ENCODE results near the gene HSF2. TPM values are rescaled to one million over a fixed set of nuclear protein-coding genes. Genes with fewer than 3 reads are reported as not detected.

HSF2 gene
- total RNA-seq, 4 donors from 2014 or later, result 26.8 to 29.9 (median 28.4) TPM

DNA sequence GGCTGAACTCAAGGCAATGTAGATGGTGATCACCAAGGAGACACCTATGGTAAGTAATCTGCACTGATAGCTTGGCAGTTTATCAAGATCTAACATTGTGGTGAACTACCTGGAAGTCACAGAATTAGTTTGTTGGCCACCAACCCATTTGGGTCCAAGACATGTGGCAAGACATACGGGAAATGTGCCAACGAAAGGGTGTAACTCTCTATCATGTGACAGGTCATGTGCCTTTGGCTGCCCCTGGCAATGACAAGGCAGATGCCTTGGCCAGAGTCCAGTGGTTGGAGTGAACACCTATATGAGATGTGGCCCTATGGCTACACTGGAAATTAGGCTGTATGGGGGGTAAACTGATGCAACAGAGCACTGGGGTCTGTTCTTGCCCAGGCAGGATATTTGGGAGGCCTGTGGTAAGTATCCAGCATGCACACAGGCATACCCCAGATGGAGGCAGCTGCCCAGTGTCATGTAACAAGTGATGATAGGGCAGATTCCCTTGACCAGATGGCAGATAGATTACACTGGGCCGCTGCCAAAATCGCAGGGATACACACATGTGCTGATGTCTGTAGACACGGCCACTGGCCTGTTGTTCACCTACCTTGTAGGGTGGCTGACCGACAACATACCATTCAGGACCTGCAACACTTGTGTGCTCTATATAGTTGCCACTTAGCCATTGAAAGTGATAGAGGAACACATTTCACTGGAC, 35.5 kb upstream of the HSF2 start:
- Histone ChIP-seq H3K27me3 (no peaks in the 10 kb centered on the region), H3K4me3 (no peak overlapping the region), H3K27ac (replicated peaks in 1 of 4) (no peak overlapping the region), H3K4me1 (no peaks in the 10 kb centered on the region), H3K36me3 (no peaks in the 10 kb centered on the region), H3K9me3 (no peaks in the 10 kb centered on the region)
- intact Hi-C loops (cut with DNase I), result no loop called here
- no peak for DNase-seq (ENCODE audit: extremely low spot score)
- WGBS, result 74% methylated on average over 5 of the region's 6 CpGs
- TF ChIP-seq EP300 (IDR thresholded peaks at IDR 0.05) (no peak), POLR2AphosphoS5 (IDR thresholded peaks at IDR 0.05) (no peak), POLR2A (IDR thresholded peaks at IDR 0.05; ENCODE audit: low read depth) (no peak)
- TF ChIP-seq, protein P1, sequence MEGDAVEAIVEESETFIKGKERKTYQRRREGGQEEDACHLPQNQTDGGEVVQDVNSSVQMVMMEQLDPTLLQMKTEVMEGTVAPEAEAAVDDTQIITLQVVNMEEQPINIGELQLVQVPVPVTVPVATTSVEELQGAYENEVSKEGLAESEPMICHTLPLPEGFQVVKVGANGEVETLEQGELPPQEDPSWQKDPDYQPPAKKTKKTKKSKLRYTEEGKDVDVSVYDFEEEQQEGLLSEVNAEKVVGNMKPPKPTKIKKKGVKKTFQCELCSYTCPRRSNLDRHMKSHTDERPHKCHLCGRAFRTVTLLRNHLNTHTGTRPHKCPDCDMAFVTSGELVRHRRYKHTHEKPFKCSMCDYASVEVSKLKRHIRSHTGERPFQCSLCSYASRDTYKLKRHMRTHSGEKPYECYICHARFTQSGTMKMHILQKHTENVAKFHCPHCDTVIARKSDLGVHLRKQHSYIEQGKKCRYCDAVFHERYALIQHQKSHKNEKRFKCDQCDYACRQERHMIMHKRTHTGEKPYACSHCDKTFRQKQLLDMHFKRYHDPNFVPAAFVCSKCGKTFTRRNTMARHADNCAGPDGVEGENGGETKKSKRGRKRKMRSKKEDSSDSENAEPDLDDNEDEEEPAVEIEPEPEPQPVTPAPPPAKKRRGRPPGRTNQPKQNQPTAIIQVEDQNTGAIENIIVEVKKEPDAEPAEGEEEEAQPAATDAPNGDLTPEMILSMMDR (IDR thresholded peaks at IDR 0.05), result no peak

DNA sequence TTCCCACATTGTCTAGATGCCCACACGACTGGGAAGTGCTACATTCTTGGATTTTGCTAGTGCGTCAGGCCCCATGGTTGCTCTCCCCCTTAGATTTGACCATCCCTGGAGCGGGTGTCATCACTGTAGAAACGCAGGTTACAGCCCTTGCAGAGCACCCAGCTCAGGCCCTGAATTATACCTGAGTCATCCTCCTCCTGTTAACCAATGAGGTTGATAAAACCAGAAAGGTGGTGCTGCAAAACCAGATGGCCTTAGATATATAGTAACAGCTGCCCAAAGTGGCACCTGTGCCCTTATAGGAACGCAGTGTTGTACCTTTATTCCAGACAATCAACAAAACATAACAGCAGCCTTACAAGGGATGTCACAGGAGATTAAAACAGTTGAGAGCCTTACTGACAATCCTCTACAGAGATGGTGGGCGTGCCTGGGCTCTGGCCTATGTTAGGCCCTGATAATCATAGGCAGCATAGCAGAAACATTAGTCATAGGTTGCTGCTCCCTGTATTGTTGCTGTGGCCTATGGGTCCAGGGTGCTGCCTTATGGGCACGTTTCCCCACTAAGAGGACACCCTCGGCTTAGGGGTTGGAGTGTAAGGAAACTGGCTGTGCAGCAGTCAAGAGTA, 33.6 kb upstream of the HSF2 start:
- Histone ChIP-seq H3K36me3 (no peaks in the 10 kb centered on the region), H3K27me3 (no peaks in the 10 kb centered on the region), H3K9me3 (no peaks in the 10 kb centered on the region), H3K4me1 (no peaks in the 10 kb centered on the region), H3K27ac (replicated peaks in 1 of 4) (no peak overlapping the region), H3K4me3 (no peak overlapping the region)
- intact Hi-C loops (cut with DNase I), result no loop called here
- WGBS, result 94% methylated on average over 8 of the region's 8 CpGs
- DNase-seq (ENCODE audit: extremely low spot score), result no peak
- TF ChIP-seq POLR2A (IDR thresholded peaks at IDR 0.05; ENCODE audit: low read depth) (no peak), POLR2AphosphoS5 (IDR thresholded peaks at IDR 0.05) (no peak), EP300 (IDR thresholded peaks at IDR 0.05) (no peak)
- TF ChIP-seq, protein P1 (IDR thresholded peaks at IDR 0.05), result no peak

DNA sequence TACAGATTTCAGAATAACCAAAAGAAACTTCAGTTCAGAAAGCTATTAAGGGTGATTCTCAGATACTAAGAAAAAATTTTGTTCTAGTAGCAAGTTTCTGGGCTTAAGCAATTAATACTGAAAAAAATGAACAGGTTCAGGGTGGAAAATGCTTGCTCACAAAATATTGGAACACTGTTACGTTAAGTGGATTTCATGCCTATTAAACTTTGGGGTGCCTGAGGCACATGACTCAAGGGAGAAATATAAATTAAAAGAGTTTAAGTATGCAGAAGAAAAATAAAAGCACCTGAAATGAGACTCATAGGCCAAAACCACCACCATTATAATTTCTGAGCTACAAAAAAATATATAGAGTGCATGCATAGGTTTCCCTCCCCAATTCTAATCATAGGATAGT, 32.3 kb upstream of the HSF2 start:
- Histone ChIP-seq H3K9me3 (no peaks in the 10 kb centered on the region), H3K4me1 (no peaks in the 10 kb centered on the region), H3K27me3 (no peaks in the 10 kb centered on the region), H3K27ac (replicated peaks in 1 of 4) (no peak overlapping the region), H3K36me3 (no peaks in the 10 kb centered on the region), H3K4me3 (no peak overlapping the region)
- TF ChIP-seq, protein P1 (IDR thresholded peaks at IDR 0.05), result no peak
- TF ChIP-seq EP300 (IDR thresholded peaks at IDR 0.05) (no peak), POLR2AphosphoS5 (IDR thresholded peaks at IDR 0.05) (no peak), POLR2A (IDR thresholded peaks at IDR 0.05; ENCODE audit: low read depth) (no peak)
- intact Hi-C loops (cut with DNase I), result no loop called here
- WGBS, result 78% methylated on average over 1 of the region's 1 CpG
- no peak for DNase-seq (ENCODE audit: extremely low spot score)

- Histone ChIP-seq H3K27ac (replicated peaks in 1 of 4) (no peak overlapping the region), H3K9me3 (no peaks in the 10 kb centered on the region), H3K4me3 (no peak overlapping the region), H3K4me1 (no peaks in the 10 kb centered on the region), H3K27me3 (no peaks in the 10 kb centered on the region), H3K36me3 (no peaks in the 10 kb centered on the region)
- TF ChIP-seq POLR2AphosphoS5 (IDR thresholded peaks at IDR 0.05), result no peak
- TF ChIP-seq, protein P1 (IDR thresholded peaks at IDR 0.05), result no peak
- TF ChIP-seq POLR2A (IDR thresholded peaks at IDR 0.05; ENCODE audit: low read depth), result no peak
- no peak for TF ChIP-seq EP300 (IDR thresholded peaks at IDR 0.05)
- no peak for DNase-seq (ENCODE audit: extremely low spot score)
- intact Hi-C loops (cut with DNase I), result no loop called here
- 79% methylated on average over 1 of the region's 1 CpG for WGBS
Measured at GRCh38 chr6:122369536-122369935, 29.9 kb upstream of the HSF2 start.

Measured in esophagus muscularis mucosa (tissue), 4 donors.